Measurements from ENCODE around the gene NOTUM. TPM values are rescaled to one million over a fixed set of nuclear protein-coding genes. Genes with fewer than 3 reads are reported as not detected.

NOTUM gene
- total and polyA plus RNA-seq, 2 of the 4 experiments (the other 2 are of a cell fraction), result 0.05 TPM; not detected in 1

DNA sequence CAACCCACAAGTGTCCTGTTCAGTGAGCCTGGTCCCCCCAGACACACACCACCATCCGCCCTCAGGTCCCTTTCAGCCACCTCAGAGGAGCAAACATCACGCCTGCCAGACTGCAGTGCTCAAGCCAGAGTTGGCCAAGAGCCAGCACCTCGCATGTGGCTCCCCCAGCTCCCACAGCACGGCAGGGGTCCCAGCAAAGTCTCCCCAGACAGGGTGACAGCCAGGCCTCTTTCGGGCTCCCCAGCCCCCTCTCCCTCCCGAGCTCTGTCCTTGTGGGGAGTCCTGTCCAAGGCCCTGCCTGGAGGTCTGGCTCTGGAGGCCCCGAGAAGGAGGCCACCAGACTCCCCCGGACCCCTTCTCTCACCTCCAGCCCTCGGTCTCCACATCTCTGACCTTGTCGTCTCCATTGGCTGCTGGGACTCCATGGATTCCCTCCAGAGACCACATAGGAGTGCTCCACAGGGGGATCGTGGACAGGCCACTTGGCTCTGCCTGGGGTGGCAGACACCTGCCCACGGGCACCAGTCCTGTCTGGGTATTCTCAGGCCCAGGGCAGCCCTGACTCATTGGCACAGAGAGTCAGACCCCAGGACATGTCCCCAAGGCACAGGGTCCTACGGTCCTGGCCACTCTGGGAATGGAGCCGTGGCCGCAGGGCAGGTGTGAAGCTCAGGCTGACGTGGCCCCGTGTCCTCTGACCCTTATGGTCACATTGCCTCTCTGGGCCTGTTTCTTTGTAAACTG lies 12.2 kb downstream of the NOTUM start:
- CTCF ChIA-PET, result no interaction called here
- no peak overlapping the region for H3K14ac ChIP-seq (replicated peaks; ENCODE audit: low read depth, low read length)
- H3K27ac ChIP-seq (ENCODE audit: insufficient read depth, low read length), result no peak overlapping the region
- H3K18ac ChIP-seq (ENCODE audit: low read depth, low read length), result no peak overlapping the region
- no peak overlapping the region for H3K56ac ChIP-seq (ENCODE audit: extremely low read depth, insufficient read depth, low read length)
- no peaks in the 10 kb centered on the region for H3K36me3 ChIP-seq (ENCODE audit: control insufficient read depth, insufficient read depth, low read length)
- no peak overlapping the region for H2AK9ac ChIP-seq (replicated peaks; ENCODE audit: low read depth, low read length, poor library complexity)
- no peak overlapping the region for H3K4me2 ChIP-seq (ENCODE audit: low read depth, low read length)
- POLR2A ChIA-PET (ENCODE audit: unreplicated experiment), result no interaction called here
- TF ChIP-seq, protein P1, sequence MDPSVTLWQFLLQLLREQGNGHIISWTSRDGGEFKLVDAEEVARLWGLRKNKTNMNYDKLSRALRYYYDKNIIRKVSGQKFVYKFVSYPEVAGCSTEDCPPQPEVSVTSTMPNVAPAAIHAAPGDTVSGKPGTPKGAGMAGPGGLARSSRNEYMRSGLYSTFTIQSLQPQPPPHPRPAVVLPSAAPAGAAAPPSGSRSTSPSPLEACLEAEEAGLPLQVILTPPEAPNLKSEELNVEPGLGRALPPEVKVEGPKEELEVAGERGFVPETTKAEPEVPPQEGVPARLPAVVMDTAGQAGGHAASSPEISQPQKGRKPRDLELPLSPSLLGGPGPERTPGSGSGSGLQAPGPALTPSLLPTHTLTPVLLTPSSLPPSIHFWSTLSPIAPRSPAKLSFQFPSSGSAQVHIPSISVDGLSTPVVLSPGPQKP (IDR thresholded peaks at IDR 0.05; ENCODE audit: borderline replicate concordance, low read depth, low read length), result no peak
- TF ChIP-seq MXI1 (IDR thresholded peaks at IDR 0.05; ENCODE audit: borderline replicate concordance, low read depth, low read length) (no peak), RAD21 (IDR thresholded peaks at IDR 0.05; ENCODE audit: low read length) (no peak), CTCF (conservative IDR thresholded peaks at IDR 0.05; ENCODE audit: low read depth, low read length) (no peak), NFE2L2 (IDR thresholded peaks at IDR 0.05; ENCODE audit: low read depth, low read length) (no peak), RFX5 (IDR thresholded peaks at IDR 0.05; ENCODE audit: low read depth, low read length) (no peak), POLR2A (IDR thresholded peaks at IDR 0.05; ENCODE audit: low read depth, low read length) (no peak), SMC3 (IDR thresholded peaks at IDR 0.05; ENCODE audit: low read depth, low read length) (no peak), USF2 (IDR thresholded peaks at IDR 0.05; ENCODE audit: low read depth, low read length) (no peak), CHD1 (IDR thresholded peaks at IDR 0.05; ENCODE audit: low read depth, low read length) (no peak), MAZ (IDR thresholded peaks at IDR 0.05; ENCODE audit: borderline replicate concordance, low read depth, low read length) (no peak), RCOR1 (IDR thresholded peaks at IDR 0.05; ENCODE audit: insufficient replicate concordance, low read length) (no peak), MAFK (IDR thresholded peaks at IDR 0.05; ENCODE audit: low read depth, low read length) (no peak)
- H4K20me1 ChIP-seq (ENCODE audit: insufficient read depth, low read length), result no peaks in the 10 kb centered on the region
- H4K5ac ChIP-seq (ENCODE audit: low read depth, low read length), result no peak overlapping the region
- BruUV-seq (replicated peaks), result no TSS peak
- in situ Hi-C loops (cut with MboI; ENCODE audit: low sequenced_read_pairs) (no loop called here), dilution Hi-C loops (cut with HindIII; ENCODE audit: low sequenced_read_pairs, unreplicated experiment) (no loop called here), intact Hi-C loops (cut with micrococcal nuclease) (no loop called here)
- no peaks in the 10 kb centered on the region for H3K9me3 ChIP-seq (ENCODE audit: control insufficient read depth, insufficient read depth, low read length)
- no peak overlapping the region for H2BK15ac ChIP-seq (ENCODE audit: low read depth, low read length)
- H3K79me1 ChIP-seq (ENCODE audit: low read depth in 1 of 2, low read length in 2 of 2), result no peaks in the 10 kb centered on the region
- H3K9me1 ChIP-seq (ENCODE audit: insufficient read depth, low read length), result no peaks in the 10 kb centered on the region
- 65% methylated on average over 4 of the region's 17 CpGs; no CpG with 5 or more reads in 1 of the 2 experiments for WGBS, 2 experiments (ENCODE audit: extremely low coverage in 2 of 2, insufficient read length in 1 of 2)
- DNase-seq, result no peak
- H4K91ac ChIP-seq (ENCODE audit: insufficient read depth, low read depth, low read length), result no peak overlapping the region
- no peak overlapping the region for H2BK120ac ChIP-seq (ENCODE audit: low read depth, low read length)
- H3K27me3 ChIP-seq (ENCODE audit: control insufficient read depth, insufficient read depth, low read length), result peaks cover 15% of the 10 kb centered on the region
- no peak overlapping the region for H2BK20ac ChIP-seq (ENCODE audit: low read depth, low read length)
- no peak overlapping the region for H3K4me3 ChIP-seq (ENCODE audit: insufficient read depth, low read depth, low read length)
- no peak for ATAC-seq (ENCODE audit: low read depth)
- H2AK5ac ChIP-seq (ENCODE audit: low read depth, low read length), result no peak overlapping the region
- no peak overlapping the region for H2BK5ac ChIP-seq (ENCODE audit: low read depth, low read length, poor library complexity, severe bottlenecking)
- no peaks in the 10 kb centered on the region for H3K4me1 ChIP-seq (ENCODE audit: control insufficient read depth, insufficient read depth, low read length)
- H2AFZ ChIP-seq (replicated peaks; ENCODE audit: low read length, poor library complexity), result no peak overlapping the region
- no peak overlapping the region for H3K4ac ChIP-seq (ENCODE audit: low read depth, low read length)
- H3K23ac ChIP-seq (ENCODE audit: low read depth, low read length), result no peak overlapping the region
- H3K9ac ChIP-seq (ENCODE audit: low read depth, low read length), result no peak overlapping the region
- no peak overlapping the region for H4K8ac ChIP-seq (ENCODE audit: low read depth in 2 of 2, low read length in 2 of 2)
